Liver (tissue), 9 donors: Measurements from ENCODE around the gene OTOG. TPM values are rescaled to one million over a fixed set of nuclear protein-coding genes. Genes with fewer than 3 reads are reported as not detected.

Source experiments
- DNase-seq: peaks from one replicate; pipeline ENCODE4 v3.0.0-alpha.2; 2017; ENCODE audit warnings: low spot score
- H3K27ac ChIP-seq, 2 donors: one replicate each; pipeline ENCODE4 v1.7.0; 2013; ENCODE audit warnings: inconsistent platforms in 2 of 2, low read length in 2 of 2, control low read depth in 1 of 2, low read depth in 1 of 2, mild to moderate bottlenecking in 1 of 2
- H3K27me3 ChIP-seq, 4 donors: one replicate each; pipeline versions ENCODE4 v1.6.1 to v1.7.0; 2013; ENCODE audit warnings: low read length in 3 of 4, inconsistent platforms in 1 of 4, mild to moderate bottlenecking in 1 of 4, moderate library complexity in 1 of 4; ENCODE audit not compliant: control insufficient read depth in 4 of 4, insufficient read depth in 4 of 4
- H3K36me3 ChIP-seq, 4 donors: one replicate each; pipeline versions ENCODE4 v1.6.1 to v1.7.0; 2013; ENCODE audit warnings: low read length in 3 of 4, mild to moderate bottlenecking in 3 of 4, low read depth in 1 of 4, moderate library complexity in 1 of 4; ENCODE audit not compliant: control insufficient read depth in 4 of 4, insufficient read depth in 3 of 4
- H3K4me1 ChIP-seq, 4 donors: one replicate each; pipeline versions ENCODE4 v1.6.1 to v1.7.0; 2013; ENCODE audit warnings: low read length in 3 of 4, mild to moderate bottlenecking in 3 of 4, moderate library complexity in 1 of 4; ENCODE audit not compliant: control insufficient read depth in 4 of 4, insufficient read depth in 4 of 4
- H3K4me3 ChIP-seq, 3 donors: one replicate each; pipeline versions ENCODE4 v1.6.1 to v1.7.0; 2013; ENCODE audit warnings: low read length in 3 of 3, control low read depth in 1 of 3, low read depth in 1 of 3, mild to moderate bottlenecking in 1 of 3
- H3K9ac ChIP-seq, 2 donors: one replicate each; pipeline ENCODE4 v1.7.0; 2013; ENCODE audit warnings: low read length in 2 of 2, mild to moderate bottlenecking in 2 of 2, moderate library complexity in 2 of 2, control low read depth in 1 of 2, low read depth in 1 of 2
- H3K9me3 ChIP-seq, 4 donors: one replicate each; pipeline versions ENCODE4 v1.6.1 to v1.7.0; 2013; ENCODE audit warnings: low read length in 3 of 4; ENCODE audit not compliant: control insufficient read depth in 4 of 4
- ATF3 ChIP-seq: IDR thresholded peaks from 2 replicates; pipeline ENCODE4 v1.6.1; 2016; ENCODE audit warnings: antibody characterized with exemption
- CTCF ChIP-seq: fragments of 150-350 bp; IDR thresholded peaks from 2 replicates; pipeline ENCODE4 v1.5.1; 2017; ENCODE audit warnings: improper control_type of control experiment, low read depth, low read length; ENCODE audit not compliant: missing input control
- EGR1 ChIP-seq, 2 donors: IDR thresholded peaks; 2 replicates each; pipeline ENCODE4 v1.6.1; 2016 to 2018; ENCODE audit warnings: antibody characterized with exemption in 2 of 2, low read depth in 2 of 2
- FOXA1 ChIP-seq: IDR thresholded peaks from 2 replicates; pipeline ENCODE4 v1.6.1; 2016; ENCODE audit warnings: antibody characterized with exemption
- FOXA2 ChIP-seq: IDR thresholded peaks from 2 replicates; pipeline ENCODE4 v1.6.1; 2016; ENCODE audit warnings: antibody characterized with exemption
- GABPA ChIP-seq, 2 donors: IDR thresholded peaks in 1 of 2; conservative IDR thresholded peaks in 1 of 2; 2 replicates each; pipeline ENCODE4 v1.6.1; 2016; ENCODE audit warnings: antibody characterized with exemption in 2 of 2, mild to moderate bottlenecking in 1 of 2, moderate library complexity in 1 of 2
- HNF4A ChIP-seq, 2 donors: conservative IDR thresholded peaks; 2 replicates each; pipeline ENCODE4 v1.6.1; 2016; ENCODE audit warnings: antibody characterized with exemption in 2 of 2, mild to moderate bottlenecking in 2 of 2
- HNF4G ChIP-seq: IDR thresholded peaks from 2 replicates; pipeline ENCODE4 v1.6.1; 2016; ENCODE audit warnings: antibody characterized with exemption
- JUND ChIP-seq, 2 donors: IDR thresholded peaks; 2 replicates each; pipeline ENCODE4 v1.6.1; 2016; ENCODE audit warnings: antibody characterized with exemption in 2 of 2
- NR2F2 ChIP-seq: IDR thresholded peaks from 2 replicates; pipeline ENCODE4 v1.6.1; 2016; ENCODE audit warnings: antibody characterized with exemption
- RAD21 ChIP-seq, 2 donors: IDR thresholded peaks; 2 replicates each; pipeline ENCODE4 v1.6.1; 2016; ENCODE audit warnings: antibody characterized with exemption in 2 of 2, mild to moderate bottlenecking in 2 of 2
- REST ChIP-seq: IDR thresholded peaks from 2 replicates; pipeline ENCODE4 v1.6.1; 2016; ENCODE audit warnings: antibody characterized with exemption, mild to moderate bottlenecking
- SP1 ChIP-seq: IDR thresholded peaks from 2 replicates; pipeline ENCODE4 v1.6.1; 2018; ENCODE audit warnings: antibody characterized with exemption, mild to moderate bottlenecking
- TAF1 ChIP-seq: conservative IDR thresholded peaks from 2 replicates; pipeline ENCODE4 v1.6.1; 2016; ENCODE audit warnings: antibody characterized with exemption, mild to moderate bottlenecking
- YY1 ChIP-seq: IDR thresholded peaks from 2 replicates; pipeline ENCODE4 v1.6.1; 2016; ENCODE audit warnings: antibody characterized with exemption, mild to moderate bottlenecking
- ZBTB33 ChIP-seq: IDR thresholded peaks from 2 replicates; pipeline ENCODE4 v1.6.1; 2016; ENCODE audit warnings: antibody characterized with exemption
- WGBS: extraction: QIAGEN DNeasy Blood & Tissue Kit; methylation state at CpG from one replicate; pipeline ENCODE4 v1.1.7; 2013; 5-methylcytosine and 5-hydroxymethylcytosine counted together
- polyA plus RNA-seq, 2 donors: library from polyadenylated mRNA; stranded (reverse) in 1 of 2; unstranded in 1 of 2; fragments of 200-250 nt in 1 of 2; fragments of >200 nt in 1 of 2; fragmentation: Nextera tagmentation in 1 of 2; extraction: Ambion mirVana in 1 of 2; gene quantifications; one replicate each; pipeline versions ENCODE4 v1.2.1 to v1.2.3, GENCODE V29; 2013 to 2015
- total RNA-seq, 2 donors: library from RNA; depleted of rRNA; stranded (reverse); fragments of >200 nt; gene quantifications; one replicate each; pipeline ENCODE4 v1.2.3, GENCODE V29; 2014
- donor health status: healthy.
- donor health status: healthy.
- donor health status: healthy.
- donor health status: healthy.
- donor health status: healthy.

Gene OTOG
- total and polyA plus RNA-seq, 4 donors: not detected

- TF ChIP-seq CTCF (no peak), GABPA (IDR thresholded peaks at IDR 0.05 in 1 of 2, conservative IDR thresholded peaks at IDR 0.05 in 1 of 2) (no peak), ATF3 (no peak), HNF4G (no peak)
Measured at GRCh38 chr11:17513853-17514252, 33.2 kb upstream of the OTOG start (continued).

GRCh38 chr11:17514476-17514875 is 32.6 kb upstream of the OTOG start:
- TF ChIP-seq YY1: no peak
- no peak for TF ChIP-seq TAF1
- H3K4me3 ChIP-seq: no peak overlapping the region
- 81% methylated on average over 4 of the region's 4 CpGs for WGBS

GRCh38 chr11:17515443-17516176 is 31.4 kb upstream of the OTOG start:
- no peak for TF ChIP-seq JUND (IDR thresholded peaks at IDR 0.05)
- TF ChIP-seq FOXA2: no peak
- TF ChIP-seq REST: no peak
- TF ChIP-seq EGR1 (IDR thresholded peaks at IDR 0.05; ENCODE audit: low read depth in 2 of 2): no peak
- no peak for TF ChIP-seq TAF1
- no peak for TF ChIP-seq SP1
- no peak for TF ChIP-seq YY1
- no peak for TF ChIP-seq HNF4A (conservative IDR thresholded peaks at IDR 0.05)
- no peak for TF ChIP-seq RAD21 (IDR thresholded peaks at IDR 0.05)
- no peak for TF ChIP-seq ATF3
- no peak for TF ChIP-seq CTCF
- no peak for TF ChIP-seq GABPA (IDR thresholded peaks at IDR 0.05 in 1 of 2, conservative IDR thresholded peaks at IDR 0.05 in 1 of 2)
- no peak for TF ChIP-seq FOXA1
- no peak for TF ChIP-seq HNF4G
- no peak for TF ChIP-seq NR2F2
- no peak for TF ChIP-seq ZBTB33
- Histone ChIP-seq H3K27ac (no peak overlapping the region), H3K9me3 (no peaks in the 10 kb centered on the region), H3K27me3 (no peaks in the 10 kb centered on the region), H3K9ac (no peak overlapping the region), H3K4me3 (no peak overlapping the region), H3K4me1 (no peaks in the 10 kb centered on the region), H3K36me3 (no peaks in the 10 kb centered on the region)
- 79% methylated on average over 5 of the region's 5 CpGs for WGBS
- no peak for DNase-seq

More at GRCh38 chr11:17514476-17514875, 32.6 kb upstream of the OTOG start:
- H3K9ac ChIP-seq: no peak overlapping the region
- no peaks in the 10 kb centered on the region for H3K36me3 ChIP-seq
- DNase-seq: no peak
- H3K4me1 ChIP-seq: no peaks in the 10 kb centered on the region
- H3K27me3 ChIP-seq: no peaks in the 10 kb centered on the region
- H3K9me3 ChIP-seq: no peaks in the 10 kb centered on the region
- H3K27ac ChIP-seq: no peak overlapping the region
